ENCODE measurements around the gene ADCY1.

The ADCY1 gene

DNA sequence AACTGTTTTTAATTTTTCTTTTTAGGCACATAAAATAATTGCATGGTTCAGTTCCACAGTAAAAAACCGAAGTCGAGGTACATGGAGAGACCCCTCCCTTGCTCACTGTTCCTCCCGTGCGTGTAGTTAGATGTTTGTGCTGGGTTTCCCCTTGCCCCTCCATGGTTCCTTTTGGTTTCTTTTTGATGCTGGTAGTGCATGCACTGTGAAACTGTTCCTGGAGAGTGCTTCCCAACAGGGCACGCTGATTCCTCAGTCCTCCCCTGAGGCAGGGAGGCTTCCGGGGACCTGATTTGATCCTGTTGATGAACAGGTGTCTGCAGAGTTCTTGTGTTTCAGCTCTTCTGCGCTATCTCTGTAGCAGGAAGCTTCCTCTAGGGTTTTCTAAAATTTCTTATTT lies 69.5 kb downstream of the ADCY1 start:
- Histone ChIP-seq H3K4me1 (ENCODE audit: insufficient read depth, low read length) (no peaks in the 10 kb centered on the region), H3K9me3 (ENCODE audit: control insufficient read depth, insufficient read depth, low read length) (no peaks in the 10 kb centered on the region), H3K36me3 (ENCODE audit: insufficient read depth, low read length) (no peaks in the 10 kb centered on the region), H3K9ac (ENCODE audit: low read depth, low read length) (no peak overlapping the region)

DNA sequence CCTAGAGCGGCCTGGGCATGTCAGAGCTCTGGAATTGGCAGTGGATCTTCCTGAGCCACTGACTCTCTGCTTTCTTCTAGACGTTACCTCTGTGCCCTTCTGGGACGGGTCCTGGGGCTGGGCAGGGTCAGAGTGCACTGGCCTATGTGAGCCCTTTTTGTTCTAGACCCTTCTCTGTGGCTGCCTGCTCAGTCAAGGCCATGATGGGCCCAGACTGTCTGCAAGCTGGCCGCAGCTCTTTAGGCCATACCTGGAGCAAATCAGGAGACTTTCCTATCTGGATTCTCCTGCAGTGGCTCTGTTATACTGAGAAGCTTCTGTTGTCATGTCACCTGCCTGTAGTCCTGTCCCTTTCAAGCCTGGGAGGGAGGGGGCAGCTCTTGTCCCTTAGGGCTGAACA lies 70.1 kb downstream of the ADCY1 start:
- no peaks in the 10 kb centered on the region for H3K9me3 ChIP-seq (ENCODE audit: control insufficient read depth, insufficient read depth, low read length)
- no peaks in the 10 kb centered on the region for H3K4me1 ChIP-seq (ENCODE audit: insufficient read depth, low read length)
- no peaks in the 10 kb centered on the region for H3K36me3 ChIP-seq (ENCODE audit: insufficient read depth, low read length)
- H3K9ac ChIP-seq (ENCODE audit: low read depth, low read length): no peak overlapping the region

DNA sequence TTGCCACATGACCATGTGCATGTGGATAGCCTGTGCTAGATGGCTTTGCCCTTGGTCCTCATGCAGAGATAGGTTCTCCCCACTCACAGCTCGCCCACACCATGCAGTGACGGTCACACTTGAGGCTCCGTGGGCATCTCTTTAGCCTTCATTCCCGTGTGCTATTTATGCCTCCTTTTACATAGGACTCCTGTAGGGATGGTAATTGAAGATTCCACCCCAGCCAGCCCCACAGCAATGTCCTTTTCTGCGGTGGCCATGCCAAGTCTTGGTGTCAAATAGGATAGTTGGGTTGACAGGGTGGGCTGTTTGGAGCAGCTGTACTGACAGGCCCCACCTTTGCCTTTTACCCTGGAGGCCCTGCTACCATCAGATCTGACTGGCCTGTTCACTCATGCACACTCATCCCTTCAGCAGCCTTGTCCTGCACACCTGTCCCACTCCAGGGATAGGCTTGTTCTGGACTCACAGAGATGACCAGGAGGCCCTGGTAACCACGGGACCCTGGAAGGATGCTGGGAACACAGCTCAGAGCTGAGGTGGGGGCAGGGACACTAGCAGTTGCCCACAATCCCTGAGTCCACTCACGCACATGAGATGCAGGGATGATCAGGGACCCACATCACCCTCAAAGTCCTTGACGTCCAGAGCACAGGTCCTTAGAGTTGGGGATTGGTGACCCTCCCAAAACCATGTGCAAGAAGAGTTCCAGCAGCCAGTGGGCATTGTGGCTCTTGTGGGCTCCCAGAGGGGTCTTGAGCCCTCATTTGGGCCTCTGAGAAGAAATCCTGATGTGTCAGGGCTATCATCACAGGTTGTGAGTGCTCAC lies 71.2 kb downstream of the ADCY1 start:
- no peaks in the 10 kb centered on the region for H3K4me1 ChIP-seq (ENCODE audit: insufficient read depth, low read length)
- H3K9me3 ChIP-seq (ENCODE audit: control insufficient read depth, insufficient read depth, low read length): no peaks in the 10 kb centered on the region
- no peaks in the 10 kb centered on the region for H3K36me3 ChIP-seq (ENCODE audit: insufficient read depth, low read length)
- H3K9ac ChIP-seq (ENCODE audit: low read depth, low read length): no peak overlapping the region

DNA sequence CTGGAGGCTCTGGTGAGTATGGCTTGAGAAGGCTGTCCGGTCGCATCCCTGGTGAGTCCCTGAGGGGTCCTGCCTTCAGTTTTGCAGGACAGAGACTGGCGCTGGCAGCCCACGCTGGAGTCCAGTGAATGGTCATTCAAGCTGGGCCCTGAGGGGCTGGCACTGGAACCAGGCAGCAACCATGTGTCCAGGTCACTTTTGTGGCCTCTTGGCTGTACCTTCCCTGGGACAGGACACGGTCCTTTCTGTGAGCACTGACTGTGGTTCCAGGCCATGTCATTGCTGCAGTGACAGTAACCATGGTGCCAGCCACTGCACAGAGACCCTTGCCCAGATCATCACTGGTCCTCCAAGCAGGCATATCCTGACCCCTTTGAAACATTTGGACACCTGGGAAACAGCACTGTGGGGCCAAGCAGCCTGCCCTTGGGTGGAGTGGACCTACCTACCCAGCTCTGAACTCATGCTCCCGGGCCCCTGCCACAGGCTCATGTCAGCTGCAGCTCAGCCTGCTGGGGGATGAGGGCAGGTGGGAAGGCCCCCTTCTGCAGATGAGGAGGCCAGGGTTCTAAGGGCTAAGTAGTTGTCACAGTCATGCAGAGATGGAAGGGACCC lies 72.1 kb downstream of the ADCY1 start:
- no peaks in the 10 kb centered on the region for H3K9me3 ChIP-seq (ENCODE audit: control insufficient read depth, insufficient read depth, low read length)
- no peaks in the 10 kb centered on the region for H3K36me3 ChIP-seq (ENCODE audit: insufficient read depth, low read length)
- H3K9ac ChIP-seq (ENCODE audit: low read depth, low read length): no peak overlapping the region
- no peaks in the 10 kb centered on the region for H3K4me1 ChIP-seq (ENCODE audit: insufficient read depth, low read length)

DNA sequence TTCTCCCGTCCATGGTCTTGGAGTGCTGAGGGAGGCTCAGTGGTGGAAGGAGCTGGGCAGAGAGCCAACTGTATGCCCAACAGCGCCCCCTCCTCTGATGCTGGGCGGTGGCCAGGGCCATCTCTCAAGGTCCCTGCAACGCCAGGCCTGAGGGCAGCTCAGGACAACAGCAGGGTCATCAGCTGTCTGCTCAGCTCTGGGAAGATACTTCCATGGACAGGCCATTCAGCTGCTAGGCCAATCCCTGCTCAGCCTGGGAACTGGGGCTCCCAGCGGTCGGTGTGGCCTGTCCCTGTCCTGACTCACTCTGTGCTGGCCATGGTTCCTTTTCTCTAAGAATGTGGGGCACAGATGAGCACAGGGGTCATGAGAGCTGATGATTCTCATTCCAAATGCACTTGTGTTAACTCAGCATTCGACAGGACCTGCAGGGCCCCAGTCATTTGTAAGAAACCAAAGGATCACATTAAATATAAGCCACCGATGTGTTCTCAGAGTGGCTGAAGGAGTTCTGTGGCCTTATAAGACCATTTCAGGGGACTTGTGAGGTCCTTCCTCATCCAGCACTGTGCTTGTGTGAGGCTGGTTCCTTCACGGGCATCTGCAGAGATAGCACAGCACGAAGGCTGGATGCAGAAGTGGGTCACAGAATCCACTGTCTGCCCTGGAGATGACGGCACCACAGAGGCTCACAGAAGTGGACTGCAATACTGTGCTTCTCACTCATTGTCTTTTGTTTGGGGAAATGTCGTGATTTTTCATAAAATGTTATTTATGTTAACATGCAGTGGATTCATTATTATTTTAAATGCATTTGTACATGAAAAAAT lies 73.0 kb downstream of the ADCY1 start:
- H3K9ac ChIP-seq (ENCODE audit: low read depth, low read length): no peak overlapping the region
- H3K9me3 ChIP-seq (ENCODE audit: control insufficient read depth, insufficient read depth, low read length): no peaks in the 10 kb centered on the region
- no peaks in the 10 kb centered on the region for H3K36me3 ChIP-seq (ENCODE audit: insufficient read depth, low read length)
- no peaks in the 10 kb centered on the region for H3K4me1 ChIP-seq (ENCODE audit: insufficient read depth, low read length)

DNA sequence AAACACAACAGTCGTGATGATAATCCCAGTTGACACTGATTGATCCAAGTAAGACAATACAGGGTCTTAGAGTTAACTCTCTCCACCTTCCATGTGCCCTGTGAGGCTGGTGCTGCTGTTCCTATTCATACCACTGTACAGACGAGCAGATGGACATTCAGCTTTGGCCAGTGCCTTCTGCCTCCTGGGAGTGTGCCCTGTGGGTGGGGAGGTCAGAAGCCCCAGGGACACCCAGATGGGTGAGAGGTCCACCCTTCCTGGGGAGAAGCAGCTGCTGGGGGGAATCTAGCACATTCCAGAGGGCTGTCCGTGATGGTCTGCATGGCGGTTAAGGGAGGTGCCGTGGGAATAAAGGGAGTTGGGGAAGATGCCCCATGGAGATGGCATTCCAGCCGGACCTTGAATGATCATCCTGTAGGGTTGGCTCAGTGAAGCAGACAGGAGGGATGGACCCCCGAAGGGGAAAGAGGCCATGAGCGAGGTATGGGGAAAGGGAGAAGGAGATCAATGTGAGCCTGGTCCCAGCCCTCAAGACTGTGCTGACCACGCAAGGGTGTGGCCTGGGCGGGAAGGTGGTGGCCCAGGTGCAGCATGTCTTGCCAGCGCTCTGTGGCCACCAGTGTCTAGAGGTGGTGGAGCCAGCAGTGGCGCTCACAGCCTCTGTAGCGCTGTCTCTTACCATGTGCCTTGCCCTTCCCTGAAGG lies 74.0 kb downstream of the ADCY1 start:
- no peaks in the 10 kb centered on the region for H3K4me1 ChIP-seq (ENCODE audit: insufficient read depth, low read length)
- H3K36me3 ChIP-seq (ENCODE audit: insufficient read depth, low read length): no peaks in the 10 kb centered on the region
- no peak overlapping the region for H3K9ac ChIP-seq (ENCODE audit: low read depth, low read length)
- no peaks in the 10 kb centered on the region for H3K9me3 ChIP-seq (ENCODE audit: control insufficient read depth, insufficient read depth, low read length)

DNA sequence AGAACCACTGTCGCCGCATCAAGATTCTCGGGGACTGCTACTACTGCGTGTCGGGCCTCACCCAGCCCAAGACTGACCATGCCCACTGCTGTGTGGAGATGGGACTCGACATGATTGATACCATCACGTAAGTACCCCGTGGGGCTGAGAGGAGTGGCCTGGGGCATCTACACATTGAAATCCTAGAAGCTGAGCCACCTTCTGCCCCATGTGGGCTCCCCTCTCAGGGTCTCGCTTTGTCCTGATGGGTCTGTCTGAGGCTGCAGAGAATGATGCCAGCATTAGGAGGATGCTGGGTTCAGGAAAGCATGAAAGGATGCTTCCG lies 74.5 kb downstream of the ADCY1 start:
- no peaks in the 10 kb centered on the region for H3K4me1 ChIP-seq (ENCODE audit: insufficient read depth, low read length)
- H3K9me3 ChIP-seq (ENCODE audit: control insufficient read depth, insufficient read depth, low read length): no peaks in the 10 kb centered on the region
- no peaks in the 10 kb centered on the region for H3K36me3 ChIP-seq (ENCODE audit: insufficient read depth, low read length)
- no peak overlapping the region for H3K9ac ChIP-seq (ENCODE audit: low read depth, low read length)

DNA sequence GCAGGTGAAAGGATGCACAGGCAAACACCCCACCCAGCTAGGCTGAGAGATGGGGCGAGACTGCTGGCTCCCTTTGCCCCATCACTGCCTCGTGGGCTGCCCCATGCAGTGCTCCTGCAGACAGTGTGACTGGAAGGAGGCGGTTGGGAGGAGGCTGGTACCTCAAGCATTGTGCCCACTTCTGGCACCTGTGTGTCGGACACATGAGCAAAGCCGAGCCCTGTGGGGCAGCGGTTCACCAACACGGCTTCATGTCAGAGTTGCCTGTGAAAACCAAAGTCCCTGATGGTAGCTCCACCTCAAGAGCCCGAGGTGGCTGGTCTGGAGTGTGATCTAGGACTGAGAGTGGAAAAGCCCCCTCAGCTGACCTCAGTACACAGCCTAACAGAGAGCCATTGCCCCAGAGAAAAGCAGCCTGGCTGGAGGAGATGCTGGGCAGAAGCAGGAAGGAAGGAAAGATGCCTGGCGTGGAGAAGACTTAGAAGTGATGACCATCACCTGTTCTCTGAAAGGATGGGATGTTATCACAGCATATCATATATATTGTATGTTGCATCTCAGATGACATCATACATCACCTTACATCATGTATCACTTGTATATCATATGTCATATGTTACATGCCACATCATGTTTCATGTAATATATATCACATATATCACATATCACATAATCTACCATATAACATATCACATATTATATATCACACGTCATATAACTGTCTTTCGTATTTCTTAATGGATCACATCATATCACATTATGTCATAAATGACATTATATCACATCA lies 75.6 kb downstream of the ADCY1 start:
- no peaks in the 10 kb centered on the region for H3K9me3 ChIP-seq (ENCODE audit: control insufficient read depth, insufficient read depth, low read length)
- no peak overlapping the region for H3K9ac ChIP-seq (ENCODE audit: low read depth, low read length)
- no peaks in the 10 kb centered on the region for H3K36me3 ChIP-seq (ENCODE audit: insufficient read depth, low read length)
- no peaks in the 10 kb centered on the region for H3K4me1 ChIP-seq (ENCODE audit: insufficient read depth, low read length)

DNA sequence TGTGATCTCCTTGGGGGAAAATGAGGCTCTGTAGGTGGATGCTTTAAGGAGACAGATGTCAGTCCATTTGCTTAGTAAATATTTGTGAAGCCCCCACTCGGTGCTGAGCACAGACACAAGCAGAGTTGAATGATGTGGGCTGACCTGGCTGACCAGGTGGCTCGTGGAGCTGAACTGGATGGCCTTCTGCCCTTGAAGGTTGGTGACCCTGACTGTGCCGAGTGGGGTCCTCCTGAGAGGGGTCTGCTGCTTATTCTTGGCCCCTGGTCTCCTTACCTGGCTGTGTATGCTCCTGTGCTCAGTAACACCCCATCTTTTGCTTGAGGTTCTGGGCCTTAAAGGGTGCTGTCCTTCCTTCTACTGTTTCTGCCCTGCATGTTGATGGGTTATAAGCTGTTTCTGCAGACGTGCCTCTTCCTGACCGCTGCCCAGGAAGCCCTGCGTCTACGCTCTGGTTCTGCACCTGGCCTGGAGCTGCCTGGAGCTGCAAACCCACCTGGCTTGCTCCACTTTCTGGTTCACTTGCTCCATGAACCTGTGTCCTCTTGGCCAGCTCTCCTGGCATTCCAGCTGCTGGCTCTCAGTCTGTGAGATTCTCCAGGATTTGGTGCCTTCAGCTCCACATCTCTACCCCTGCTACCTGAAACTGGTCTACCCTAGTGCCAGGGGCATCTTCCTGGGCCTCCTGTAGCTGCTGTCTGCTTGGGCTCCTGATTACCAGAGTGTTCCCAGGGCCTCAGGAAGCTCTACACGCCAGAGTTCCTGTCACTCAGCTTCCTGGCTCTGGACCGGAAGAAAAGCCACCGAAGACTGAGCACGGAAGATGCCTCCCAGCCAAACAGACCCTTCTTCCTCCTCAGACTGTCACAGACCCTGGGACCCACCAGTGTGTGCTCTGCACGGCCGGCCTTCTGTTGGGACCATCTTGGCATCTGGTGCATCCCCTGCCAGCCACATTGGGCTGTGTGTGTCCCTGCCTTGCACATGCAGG lies 76.5 kb downstream of the ADCY1 start:
- H3K9ac ChIP-seq (ENCODE audit: low read depth, low read length): no peak overlapping the region
- no peaks in the 10 kb centered on the region for H3K36me3 ChIP-seq (ENCODE audit: insufficient read depth, low read length)
- no peaks in the 10 kb centered on the region for H3K4me1 ChIP-seq (ENCODE audit: insufficient read depth, low read length)
- no peaks in the 10 kb centered on the region for H3K9me3 ChIP-seq (ENCODE audit: control insufficient read depth, insufficient read depth, low read length)

DNA sequence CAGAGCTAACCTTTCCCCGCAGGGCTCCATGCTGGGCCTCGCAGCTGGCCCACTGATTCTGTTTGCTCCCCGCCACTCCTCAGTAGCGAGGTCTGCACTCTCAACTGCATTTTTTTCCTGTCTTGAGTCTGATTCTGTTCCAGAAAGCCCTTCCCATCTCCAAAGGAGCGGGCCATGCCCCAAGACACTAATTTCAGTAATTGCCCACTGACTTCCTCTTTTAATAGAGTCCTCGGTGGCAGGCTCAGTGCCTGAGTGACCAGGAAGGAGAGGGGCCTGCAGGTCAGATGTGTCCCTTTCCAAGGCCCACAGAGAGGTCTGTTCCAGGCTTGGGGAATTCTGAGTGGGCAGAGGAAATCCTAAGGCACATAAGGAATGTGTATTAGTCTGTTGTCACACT lies 77.4 kb downstream of the ADCY1 start:
- Histone ChIP-seq H3K4me1 (ENCODE audit: insufficient read depth, low read length) (no peaks in the 10 kb centered on the region), H3K9me3 (ENCODE audit: control insufficient read depth, insufficient read depth, low read length) (no peaks in the 10 kb centered on the region), H3K36me3 (ENCODE audit: insufficient read depth, low read length) (no peaks in the 10 kb centered on the region), H3K9ac (ENCODE audit: low read depth, low read length) (no peak overlapping the region)

DNA sequence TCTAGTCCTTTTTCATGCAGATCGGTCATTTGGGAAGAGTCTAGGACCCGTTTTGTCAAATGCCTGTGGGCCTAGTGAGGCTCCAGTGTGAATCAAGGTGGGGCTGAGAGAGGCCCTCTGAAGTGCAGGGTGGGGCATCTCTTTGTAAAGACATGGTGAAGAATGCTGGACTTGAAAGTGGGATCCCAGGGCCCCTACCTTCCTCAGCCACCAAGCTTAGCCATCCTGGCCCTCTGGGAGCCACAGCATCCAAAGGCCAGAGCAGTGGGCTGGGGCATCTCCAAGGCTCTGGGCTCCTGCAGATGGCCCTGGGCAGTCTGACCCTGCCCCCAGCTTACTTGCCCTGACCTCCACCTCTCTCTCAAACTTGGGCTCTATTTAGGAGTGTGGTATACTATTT lies 78.5 kb downstream of the ADCY1 start:
- no peaks in the 10 kb centered on the region for H3K36me3 ChIP-seq (ENCODE audit: insufficient read depth, low read length)
- no peaks in the 10 kb centered on the region for H3K9me3 ChIP-seq (ENCODE audit: control insufficient read depth, insufficient read depth, low read length)
- H3K4me1 ChIP-seq (ENCODE audit: insufficient read depth, low read length): no peaks in the 10 kb centered on the region
- no peak overlapping the region for H3K9ac ChIP-seq (ENCODE audit: low read depth, low read length)

DNA sequence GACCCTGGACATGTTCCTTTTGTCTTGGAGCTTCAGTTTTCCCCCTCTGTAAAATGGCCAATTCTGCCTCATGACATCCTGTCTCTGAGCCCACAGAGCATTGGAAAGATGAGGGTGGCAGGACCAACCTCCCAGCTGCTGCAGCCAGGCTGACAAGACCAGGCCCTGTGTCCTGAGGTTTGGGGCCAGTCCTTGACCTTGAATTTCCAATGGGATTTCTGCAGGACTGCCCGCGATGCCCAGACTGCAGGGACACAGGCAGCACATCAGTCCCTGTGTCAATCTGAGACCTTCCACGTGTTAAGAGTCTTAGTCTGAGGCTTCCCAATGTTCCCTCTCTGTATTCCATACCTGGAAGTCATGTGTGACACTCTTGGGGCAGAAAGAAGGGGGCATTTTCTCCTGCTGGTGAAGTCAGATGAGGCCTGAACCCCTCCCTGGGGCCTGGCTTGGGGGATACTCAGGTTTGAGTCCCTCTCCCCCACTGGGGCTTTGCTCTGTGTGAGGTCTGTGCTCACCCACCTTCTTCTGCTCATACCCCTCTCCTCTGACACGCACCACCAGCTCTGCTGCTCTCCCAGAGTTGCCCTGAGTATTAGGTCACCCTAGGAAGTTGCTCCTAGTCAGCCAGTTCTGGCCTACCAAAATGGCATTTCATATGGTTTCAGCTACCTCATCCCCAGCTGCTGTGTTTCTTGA lies 79.2 kb downstream of the ADCY1 start:
- H3K36me3 ChIP-seq (ENCODE audit: insufficient read depth, low read length): no peaks in the 10 kb centered on the region
- no peak overlapping the region for H3K9ac ChIP-seq (ENCODE audit: low read depth, low read length)
- no peaks in the 10 kb centered on the region for H3K4me1 ChIP-seq (ENCODE audit: insufficient read depth, low read length)
- H3K9me3 ChIP-seq (ENCODE audit: control insufficient read depth, insufficient read depth, low read length): no peaks in the 10 kb centered on the region
